ENCODE data around the gene ZDHHC11. TPM values are rescaled to one million over a fixed set of nuclear protein-coding genes. Genes with fewer than 3 reads are reported as not detected.
"Not testable (repeated sequence)": the region's sequence is repeated elsewhere in the genome, so short reads cannot be mapped to it uniquely, and the experiment has no call there.

The ZDHHC11 gene
- total and polyA plus RNA-seq, 2 experiments from 2014 or later: 5.8 to 8.5 TPM

DNA sequence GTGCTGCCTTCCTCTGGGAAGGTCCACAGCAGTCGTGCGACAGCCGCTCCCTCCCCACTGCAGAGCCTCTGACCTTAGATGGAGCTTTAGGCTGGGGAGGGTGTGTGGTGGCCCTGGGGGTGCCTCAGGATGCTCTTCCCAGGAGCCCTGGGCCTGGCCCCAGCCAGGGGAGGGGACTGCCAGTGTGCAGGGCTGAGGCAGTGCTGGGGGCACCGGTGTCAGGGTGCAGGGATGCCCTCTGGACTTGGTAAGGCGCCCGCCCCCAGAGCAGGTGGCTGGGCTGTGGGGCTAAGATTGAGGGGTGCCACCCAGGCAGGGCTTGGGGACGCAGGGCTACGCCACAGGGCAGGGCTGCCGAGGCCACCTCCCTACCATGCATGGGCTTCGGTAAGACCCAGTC is 80.2 kb downstream of the ZDHHC11 start:
- not testable (repeated sequence) for DNase-seq (ENCODE audit: low spot score); H3K27ac ChIP-seq; H2AFZ ChIP-seq; H3K36me3 ChIP-seq (replicated peaks; ENCODE audit: insufficient read depth, low read depth); H3K79me2 ChIP-seq; H3K4me2 ChIP-seq; H3K4me1 ChIP-seq (ENCODE audit: insufficient read depth); H3K27me3 ChIP-seq; H3K9me2 ChIP-seq (replicated peaks; ENCODE audit: insufficient read depth); H3K4me3 ChIP-seq; H3K9me3 ChIP-seq (ENCODE audit: low read depth); H4K20me1 ChIP-seq (ENCODE audit: insufficient read depth, poor library complexity, severe bottlenecking)
- WGBS (ENCODE audit: low lambda C conversion rate, missing lambda C conversion rate): 99% methylated on average over 9 of the region's 10 CpGs

DNA sequence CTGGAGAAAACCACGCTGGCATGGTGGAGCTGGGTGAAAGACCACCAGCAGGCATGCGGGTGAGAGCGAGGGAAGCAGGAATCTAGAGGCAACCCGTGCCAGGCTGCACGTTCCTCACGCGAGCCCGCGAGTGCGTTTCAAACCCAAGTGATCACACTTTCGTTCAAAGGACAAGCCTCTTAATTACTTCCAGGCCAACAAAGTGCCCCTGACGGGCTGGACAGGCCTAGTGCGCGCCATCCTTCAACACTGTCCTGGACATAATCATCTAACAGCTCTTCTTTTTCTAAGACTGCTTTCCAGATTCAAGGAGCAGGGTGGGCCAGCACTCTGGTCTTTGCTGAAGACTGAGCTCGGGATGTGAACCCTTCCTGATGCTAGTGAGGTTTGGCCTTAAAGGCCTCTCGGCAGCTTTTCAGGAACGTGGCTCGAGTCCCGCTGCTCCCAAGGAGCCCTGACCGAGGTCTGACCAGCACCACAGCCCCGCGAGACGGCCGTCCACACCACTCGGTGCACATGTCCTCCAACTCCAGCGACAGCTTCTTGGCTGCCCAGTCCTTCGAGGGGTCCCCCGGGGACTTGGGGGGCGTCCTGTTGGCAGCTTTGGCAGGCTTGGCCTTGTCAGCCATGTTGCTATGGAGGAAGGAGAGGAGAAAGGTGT is 81.2 kb downstream of the ZDHHC11 start:
- not testable (repeated sequence) for H3K36me3 ChIP-seq (replicated peaks; ENCODE audit: insufficient read depth, low read depth); H3K27ac ChIP-seq; H3K79me2 ChIP-seq; H4K20me1 ChIP-seq (ENCODE audit: insufficient read depth, poor library complexity, severe bottlenecking); H3K4me3 ChIP-seq; DNase-seq (ENCODE audit: low spot score); H3K4me2 ChIP-seq; H3K4me1 ChIP-seq (ENCODE audit: insufficient read depth); H3K27me3 ChIP-seq; H2AFZ ChIP-seq; H3K9me2 ChIP-seq (replicated peaks; ENCODE audit: insufficient read depth); H3K9me3 ChIP-seq (ENCODE audit: low read depth)
- 70% methylated on average over 29 of the region's 29 CpGs for WGBS (ENCODE audit: low lambda C conversion rate, missing lambda C conversion rate)

DNA sequence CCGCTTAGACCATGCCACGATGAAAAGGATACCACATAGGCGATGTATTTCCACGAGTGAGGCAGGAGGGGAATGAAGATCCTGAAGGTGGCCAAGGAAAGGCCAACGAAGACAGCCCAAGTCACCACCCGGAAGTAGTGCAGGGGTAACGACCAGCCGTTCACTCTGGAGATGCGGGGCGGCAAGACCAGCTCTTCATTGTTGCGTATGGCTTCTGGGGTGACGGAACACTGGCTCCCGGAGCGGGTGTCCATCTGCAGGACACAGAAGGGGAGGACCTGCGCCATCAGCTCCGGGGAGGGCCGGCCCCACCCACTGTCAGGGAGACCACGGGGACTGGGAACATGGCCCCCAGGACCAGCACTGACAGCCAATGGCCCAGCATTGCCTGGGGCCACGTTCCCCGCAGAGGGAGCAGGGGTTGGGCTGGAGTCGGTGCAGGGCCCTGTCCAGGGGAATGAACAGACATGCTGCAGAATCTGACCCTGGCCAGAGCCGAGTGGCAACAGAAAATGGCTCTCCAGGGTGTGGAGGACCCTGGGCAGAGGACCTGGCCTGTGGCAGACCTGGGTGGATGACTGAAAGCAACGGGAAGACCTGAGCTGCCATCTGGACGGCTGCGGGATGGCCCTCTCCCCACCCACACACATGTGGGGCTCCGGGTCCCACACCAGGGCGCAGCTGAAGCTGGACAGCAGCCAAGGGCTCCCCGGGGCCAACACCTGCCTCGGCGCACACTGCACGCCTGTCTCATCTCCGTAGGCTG is 83.9 kb downstream of the ZDHHC11 start:
- Histone ChIP-seq H3K27ac (no peak overlapping the region), H3K9me2 (replicated peaks; ENCODE audit: insufficient read depth) (no peaks in the 10 kb centered on the region), H3K4me2 (no peak overlapping the region), H3K27me3 (no peaks in the 10 kb centered on the region), H3K79me2 (no peaks in the 10 kb centered on the region), H4K20me1 (ENCODE audit: insufficient read depth, poor library complexity, severe bottlenecking) (no peaks in the 10 kb centered on the region), H3K4me1 (ENCODE audit: insufficient read depth) (no peaks in the 10 kb centered on the region), H3K4me3 (no peak overlapping the region), H2AFZ (no peak overlapping the region), H3K36me3 (replicated peaks; ENCODE audit: insufficient read depth, low read depth) (no peaks in the 10 kb centered on the region), H3K9me3 (ENCODE audit: low read depth) (no peaks in the 10 kb centered on the region)
- no peak for DNase-seq (ENCODE audit: low spot score)
- 88% methylated on average over 32 of the region's 32 CpGs for WGBS (ENCODE audit: low lambda C conversion rate, missing lambda C conversion rate)
- TF ChIP-seq, protein P1, sequence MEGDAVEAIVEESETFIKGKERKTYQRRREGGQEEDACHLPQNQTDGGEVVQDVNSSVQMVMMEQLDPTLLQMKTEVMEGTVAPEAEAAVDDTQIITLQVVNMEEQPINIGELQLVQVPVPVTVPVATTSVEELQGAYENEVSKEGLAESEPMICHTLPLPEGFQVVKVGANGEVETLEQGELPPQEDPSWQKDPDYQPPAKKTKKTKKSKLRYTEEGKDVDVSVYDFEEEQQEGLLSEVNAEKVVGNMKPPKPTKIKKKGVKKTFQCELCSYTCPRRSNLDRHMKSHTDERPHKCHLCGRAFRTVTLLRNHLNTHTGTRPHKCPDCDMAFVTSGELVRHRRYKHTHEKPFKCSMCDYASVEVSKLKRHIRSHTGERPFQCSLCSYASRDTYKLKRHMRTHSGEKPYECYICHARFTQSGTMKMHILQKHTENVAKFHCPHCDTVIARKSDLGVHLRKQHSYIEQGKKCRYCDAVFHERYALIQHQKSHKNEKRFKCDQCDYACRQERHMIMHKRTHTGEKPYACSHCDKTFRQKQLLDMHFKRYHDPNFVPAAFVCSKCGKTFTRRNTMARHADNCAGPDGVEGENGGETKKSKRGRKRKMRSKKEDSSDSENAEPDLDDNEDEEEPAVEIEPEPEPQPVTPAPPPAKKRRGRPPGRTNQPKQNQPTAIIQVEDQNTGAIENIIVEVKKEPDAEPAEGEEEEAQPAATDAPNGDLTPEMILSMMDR (IDR thresholded peaks at IDR 0.05; ENCODE audit: poor library complexity): no peak
- no peak for TF ChIP-seq EZH2 (IDR thresholded peaks at IDR 0.05; ENCODE audit: borderline replicate concordance)
- no peak for TF ChIP-seq EZH2phosphoT487 (IDR thresholded peaks at IDR 0.05; ENCODE audit: low read depth, severe bottlenecking, unreplicated experiment)

DNA sequence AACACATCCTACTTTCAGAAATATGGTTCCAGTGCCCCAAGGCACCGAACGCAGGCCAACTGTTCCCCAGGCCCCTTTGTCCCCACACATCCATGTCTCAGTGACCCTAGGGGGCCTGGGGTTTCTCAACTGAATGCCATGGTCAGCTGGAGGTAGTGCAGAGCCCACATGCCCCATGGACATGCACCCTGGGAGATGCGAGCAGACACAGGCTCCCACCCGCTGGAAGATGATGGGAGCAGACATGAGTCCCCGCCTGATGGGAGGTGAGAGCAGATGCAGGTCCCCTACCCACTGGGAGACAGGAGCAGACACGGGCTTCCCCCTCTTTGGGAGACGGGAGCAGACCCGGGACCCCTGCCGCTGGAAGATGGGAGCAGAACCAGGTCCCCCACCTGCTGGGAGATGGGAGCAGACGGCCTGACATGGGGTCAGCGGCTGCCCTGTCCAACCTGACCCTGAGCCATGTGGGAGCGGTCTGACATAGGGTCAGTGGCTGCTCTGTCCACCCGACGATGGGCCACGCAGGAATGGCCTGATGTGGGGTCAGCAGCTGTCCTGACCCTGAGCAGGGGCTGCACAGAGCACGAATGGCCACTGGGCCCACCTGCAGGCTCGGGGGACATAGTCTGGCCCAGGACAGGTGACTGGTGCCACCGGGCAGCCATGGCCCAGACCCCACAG is 84.7 kb downstream of the ZDHHC11 start:
- 93% methylated on average over 18 of the region's 18 CpGs for WGBS (ENCODE audit: low lambda C conversion rate, missing lambda C conversion rate)

More for the DNA sequence above, 84.7 kb downstream of the ZDHHC11 start:
- H4K20me1 ChIP-seq (ENCODE audit: insufficient read depth, poor library complexity, severe bottlenecking): no peaks in the 10 kb centered on the region
- H3K4me2 ChIP-seq: no peak overlapping the region
- no peak for DNase-seq (ENCODE audit: low spot score)
- H3K4me3 ChIP-seq: no peak overlapping the region
- H3K79me2 ChIP-seq: no peaks in the 10 kb centered on the region
- no peak overlapping the region for H2AFZ ChIP-seq
- no peaks in the 10 kb centered on the region for H3K9me2 ChIP-seq (replicated peaks; ENCODE audit: insufficient read depth)
- no peak overlapping the region for H3K27ac ChIP-seq
- TF ChIP-seq EZH2 (IDR thresholded peaks at IDR 0.05; ENCODE audit: borderline replicate concordance) (no peak), EZH2phosphoT487 (IDR thresholded peaks at IDR 0.05; ENCODE audit: low read depth, severe bottlenecking, unreplicated experiment) (no peak)
- TF ChIP-seq, protein P1 (IDR thresholded peaks at IDR 0.05; ENCODE audit: poor library complexity): no peak
- H3K27me3 ChIP-seq: no peaks in the 10 kb centered on the region
- H3K9me3 ChIP-seq (ENCODE audit: low read depth): no peaks in the 10 kb centered on the region
- no peaks in the 10 kb centered on the region for H3K4me1 ChIP-seq (ENCODE audit: insufficient read depth)
- no peaks in the 10 kb centered on the region for H3K36me3 ChIP-seq (replicated peaks; ENCODE audit: insufficient read depth, low read depth)
